NCI-H2196 treated with DMSO at 0.1 percent for 48 hours (cell line): ENCODE results near the gene BCAS3.
"Not testable (repeated sequence)": the region's sequence is repeated elsewhere in the genome, so short reads cannot be mapped to it uniquely, and the experiment has no call there.

Experiments used
- DNase-seq: peaks from one replicate; lab custom pipeline; 2025; ENCODE audit not compliant: unreplicated experiment; lab: John Stamatoyannopoulos, UW

BCAS3 gene

GRCh38 chr17:60989379-60989778, 311.7 kb downstream of the BCAS3 start:
- no peak for DNase-seq

- no peak for DNase-seq
Observed at GRCh38 chr17:60989846-60990245, 312.2 kb downstream of the BCAS3 start.

- DNase-seq: no peak
Observed at GRCh38 chr17:60993497-60993896, 315.8 kb downstream of the BCAS3 start.

GRCh38 chr17:60995680-60996079, 318.0 kb downstream of the BCAS3 start:
- DNase-seq: no peak

- DNase-seq: no peak
Observed at GRCh38 chr17:61000911-61001310, 323.3 kb downstream of the BCAS3 start.

GRCh38 chr17:61002316-61002736, 324.7 kb downstream of the BCAS3 start:
- no peak for DNase-seq

- DNase-seq: no peak
Observed at GRCh38 chr17:61005358-61005757, 327.7 kb downstream of the BCAS3 start.

GRCh38 chr17:61005958-61006357, 328.3 kb downstream of the BCAS3 start:
- not testable (repeated sequence) for DNase-seq

- DNase-seq: no peak
Observed at GRCh38 chr17:61007980-61008379, 330.3 kb downstream of the BCAS3 start.

- DNase-seq: no peak
Observed at GRCh38 chr17:61009663-61010062, 332.0 kb downstream of the BCAS3 start.

GRCh38 chr17:61010661-61011170, 333.1 kb downstream of the BCAS3 start:
- no peak for DNase-seq

GRCh38 chr17:61011251-61011650, 333.6 kb downstream of the BCAS3 start:
- DNase-seq: no peak

GRCh38 chr17:61015966-61016365, 338.3 kb downstream of the BCAS3 start:
- DNase-seq: no peak

- DNase-seq: no peak
Observed at GRCh38 chr17:61017317-61018006, 339.8 kb downstream of the BCAS3 start.

- DNase-seq: no peak
Observed at GRCh38 chr17:61018938-61019337, 341.3 kb downstream of the BCAS3 start.

- DNase-seq: no peak
Observed at GRCh38 chr17:61023996-61024395, 346.3 kb downstream of the BCAS3 start.

GRCh38 chr17:61026818-61027217, 349.2 kb downstream of the BCAS3 start:
- no peak for DNase-seq

- DNase-seq: no peak
Observed at GRCh38 chr17:61029181-61029580, 351.5 kb downstream of the BCAS3 start.

GRCh38 chr17:61040666-61041065, 363.0 kb downstream of the BCAS3 start:
- no peak for DNase-seq

- DNase-seq: not testable (repeated sequence)
Observed at GRCh38 chr17:61042348-61042747, 364.7 kb downstream of the BCAS3 start.

- DNase-seq: no peak
Observed at GRCh38 chr17:61047515-61047914, 369.9 kb downstream of the BCAS3 start.

GRCh38 chr17:61048376-61049106, 370.9 kb downstream of the BCAS3 start:
- no peak for DNase-seq
